IPS-15b (cell line): ENCODE results near the gene FUS.
"Not testable (repeated sequence)": the region's sequence is repeated elsewhere in the genome, so short reads cannot be mapped to it uniquely, and the experiment has no call there.

ENCODE experiments used
- H3K27me3 ChIP-seq: one replicate; pipeline ENCODE4 v1.6.1; 2013; ENCODE audit warnings: low read length; ENCODE audit not compliant: control insufficient read depth, insufficient read depth
- H3K36me3 ChIP-seq: one replicate; pipeline ENCODE4 v1.6.1; 2013; ENCODE audit warnings: low read length; ENCODE audit not compliant: control insufficient read depth, insufficient read depth
- H3K4me1 ChIP-seq: one replicate; pipeline ENCODE4 v1.6.1; 2013; ENCODE audit warnings: mild to moderate bottlenecking, low read length; ENCODE audit not compliant: control insufficient read depth, insufficient read depth
- H3K4me3 ChIP-seq: one replicate; pipeline ENCODE4 v1.5.1; 2013; ENCODE audit warnings: low read depth, low read length
- H3K9ac ChIP-seq: one replicate; pipeline ENCODE4 v1.6.1; 2013; ENCODE audit warnings: low read depth, mild to moderate bottlenecking, low read length
- H3K9me3 ChIP-seq: one replicate; pipeline ENCODE4 v1.6.1; 2013; ENCODE audit warnings: mild to moderate bottlenecking, low read length; ENCODE audit not compliant: control insufficient read depth, insufficient read depth

The FUS gene

GRCh38 chr16:31136287-31136662, 43.7 kb upstream of the FUS start:
- peaks cover 14% of the 10 kb centered on the region for H3K4me1 ChIP-seq
- no peak overlapping the region for H3K4me3 ChIP-seq
- no peaks in the 10 kb centered on the region for H3K9me3 ChIP-seq
- H3K36me3 ChIP-seq: peaks cover 21% of the 10 kb centered on the region
- no peaks in the 10 kb centered on the region for H3K27me3 ChIP-seq
- no peak overlapping the region for H3K9ac ChIP-seq

DNA sequence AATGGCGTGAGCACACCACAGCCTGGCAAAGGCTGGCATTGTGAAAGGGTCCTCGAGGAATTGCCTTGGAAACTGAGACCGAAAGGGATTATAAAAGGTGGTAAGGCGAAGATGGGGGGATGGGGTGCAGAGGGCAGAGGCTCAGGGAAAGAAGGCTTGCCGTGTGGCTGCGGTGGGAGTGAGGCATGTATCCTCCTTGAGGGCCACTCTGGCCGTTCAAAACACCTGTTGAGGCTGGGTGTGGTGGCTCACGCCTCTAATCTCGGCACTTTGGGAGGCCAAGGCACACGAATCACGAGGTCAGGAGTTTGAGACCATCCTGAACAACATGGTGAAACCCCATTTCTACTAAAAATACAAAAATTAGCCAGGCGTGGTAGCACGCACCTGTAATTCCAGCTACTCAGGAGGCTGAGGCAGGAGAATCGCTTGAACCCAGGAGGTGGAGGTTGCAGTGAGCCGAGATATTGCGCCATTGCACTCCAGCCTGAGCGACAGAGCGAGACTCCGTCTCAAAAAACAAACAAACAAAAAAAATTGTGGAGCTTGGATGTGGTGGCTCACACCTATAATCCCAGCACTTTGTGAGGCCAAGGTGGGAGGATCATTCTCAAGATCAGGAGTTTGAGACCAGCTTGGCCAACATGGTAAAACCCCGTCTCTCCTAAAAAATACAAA, 43.0 kb upstream of the FUS start:
- H3K9ac ChIP-seq, H3K4me3 ChIP-seq, H3K27me3 ChIP-seq, H3K9me3 ChIP-seq: not testable (repeated sequence)
- Histone ChIP-seq H3K36me3 (peaks cover 14% of the 10 kb centered on the region), H3K4me1 (peaks cover 18% of the 10 kb centered on the region)

- Histone ChIP-seq H3K4me1 (peaks cover 16% of the 10 kb centered on the region), H3K27me3 (peaks cover 12% of the 10 kb centered on the region), H3K36me3 (no peaks in the 10 kb centered on the region), H3K9me3 (no peaks in the 10 kb centered on the region), H3K4me3 (no peak overlapping the region), H3K9ac (no peak overlapping the region)
These were observed 41.0 kb upstream of the FUS start for GRCh38 chr16:31138621-31139578.

DNA sequence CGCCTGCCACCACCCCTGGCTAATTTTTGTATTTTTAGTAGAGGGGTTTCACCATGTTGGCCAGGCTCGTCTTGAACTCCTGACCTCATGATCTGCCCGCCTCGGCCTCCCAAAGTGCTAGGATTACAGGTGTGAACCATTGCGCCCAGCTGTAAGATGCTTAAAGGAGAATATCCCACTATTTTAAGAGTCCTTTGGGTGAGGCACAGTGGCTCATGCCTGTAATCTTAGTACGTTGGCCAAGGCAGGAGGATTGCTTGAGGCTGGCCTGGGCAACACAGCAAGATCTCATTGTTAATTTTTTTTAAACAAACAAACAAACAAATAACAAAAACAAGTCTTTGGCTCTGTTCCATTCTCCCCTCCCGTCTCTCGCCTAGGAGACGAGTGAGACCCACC, 38.9 kb upstream of the FUS start:
- Histone ChIP-seq H3K4me1 (peaks cover 11% of the 10 kb centered on the region), H3K27me3 (peaks cover 15% of the 10 kb centered on the region)
- H3K9ac ChIP-seq, H3K9me3 ChIP-seq, H3K4me3 ChIP-seq, H3K36me3 ChIP-seq: not testable (repeated sequence)

- H3K4me1 ChIP-seq: peaks cover 11% of the 10 kb centered on the region
- H3K9me3 ChIP-seq: no peaks in the 10 kb centered on the region
- H3K27me3 ChIP-seq: peaks cover 20% of the 10 kb centered on the region
- H3K4me3 ChIP-seq: peak overlapping the region; percentile 36
- no peaks in the 10 kb centered on the region for H3K36me3 ChIP-seq
- peak overlapping the region; percentile 26 for H3K9ac ChIP-seq
These were observed 38.3 kb upstream of the FUS start for GRCh38 chr16:31141489-31142108.

- Histone ChIP-seq H3K27me3 (peaks cover 28% of the 10 kb centered on the region), H3K4me1 (peaks cover 11% of the 10 kb centered on the region), H3K4me3 (peak overlapping the region; percentile 39), H3K9ac (peak overlapping the region; percentile 26), H3K36me3 (no peaks in the 10 kb centered on the region), H3K9me3 (no peaks in the 10 kb centered on the region)
These were observed 37.6 kb upstream of the FUS start for GRCh38 chr16:31142109-31143010.

- Histone ChIP-seq H3K27me3 (peaks cover 35% of the 10 kb centered on the region), H3K9me3 (no peaks in the 10 kb centered on the region), H3K4me3 (peak overlapping the region; percentile 39), H3K4me1 (peaks cover 15% of the 10 kb centered on the region), H3K9ac (no peak overlapping the region), H3K36me3 (no peaks in the 10 kb centered on the region)
These were observed 36.8 kb upstream of the FUS start for GRCh38 chr16:31143011-31143693.

DNA sequence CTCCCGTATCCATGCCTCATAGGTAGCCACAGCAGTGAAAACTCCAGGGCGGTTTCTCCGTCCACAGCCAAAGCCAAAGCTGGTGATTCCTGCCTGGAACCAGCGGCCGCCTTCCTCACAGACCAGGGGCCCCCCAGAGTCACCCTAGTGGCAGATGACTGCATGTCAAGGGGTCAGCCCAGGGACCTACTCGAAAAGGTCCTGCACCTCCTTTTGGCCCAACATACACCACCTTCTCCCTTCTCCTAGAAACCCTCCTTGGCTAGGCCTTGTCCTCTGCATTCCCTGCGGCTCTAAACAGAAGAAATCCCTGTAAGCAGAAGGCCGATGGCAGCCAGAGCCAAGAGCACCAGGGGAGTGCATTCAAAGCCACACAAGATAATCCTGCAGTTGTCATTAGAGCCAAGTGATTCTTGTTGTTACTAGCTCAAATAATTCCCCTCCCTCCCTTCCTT, 36.2 kb upstream of the FUS start:
- Histone ChIP-seq H3K36me3 (no peaks in the 10 kb centered on the region), H3K9ac (no peak overlapping the region), H3K27me3 (peaks cover 37% of the 10 kb centered on the region), H3K4me1 (peaks cover 12% of the 10 kb centered on the region), H3K9me3 (no peaks in the 10 kb centered on the region), H3K4me3 (no peak overlapping the region)

DNA sequence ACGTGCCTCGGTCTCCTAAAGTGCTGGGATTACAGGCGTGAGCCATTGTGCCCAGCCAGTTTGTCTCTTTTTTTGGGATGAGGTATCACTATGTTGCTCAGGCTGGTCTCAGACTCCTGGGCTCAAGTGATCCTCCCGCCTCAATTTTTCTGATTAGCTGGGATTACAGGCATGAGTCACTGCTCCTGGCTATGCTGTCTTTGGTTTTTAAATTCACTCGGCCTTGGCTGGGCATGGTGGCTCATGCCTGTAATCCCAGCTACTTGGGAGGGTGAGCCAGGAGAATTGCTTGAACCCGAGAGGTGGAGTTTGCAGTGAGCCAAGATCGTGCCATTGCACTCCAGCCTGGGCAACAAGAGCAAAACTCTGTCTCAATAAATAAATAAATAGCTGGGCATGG, 35.5 kb upstream of the FUS start:
- Histone ChIP-seq H3K27me3 (peaks cover 42% of the 10 kb centered on the region), H3K4me1 (peaks cover 11% of the 10 kb centered on the region)
- H3K4me3 ChIP-seq, H3K9me3 ChIP-seq, H3K9ac ChIP-seq, H3K36me3 ChIP-seq: not testable (repeated sequence)

- Histone ChIP-seq H3K4me3 (no peak overlapping the region), H3K27me3 (peaks cover 42% of the 10 kb centered on the region), H3K4me1 (peaks cover 13% of the 10 kb centered on the region), H3K9ac (no peak overlapping the region), H3K36me3 (no peaks in the 10 kb centered on the region), H3K9me3 (no peaks in the 10 kb centered on the region)
These were observed 34.4 kb upstream of the FUS start for GRCh38 chr16:31145398-31145990.
